ENCODE data around the gene GPR18. TPM values are rescaled to one million over a fixed set of nuclear protein-coding genes. Genes with fewer than 3 reads are reported as not detected.

GPR18 gene
- total and polyA plus RNA-seq, 2 of the 4 experiments (the other 2 are of a cell fraction) = not detected

GRCh38 chr13:99257291-99257690 is 888 bp downstream of the GPR18 start:
- DNase-seq = no peak
- H2BK15ac ChIP-seq (ENCODE audit: low read depth, low read length) = no peak overlapping the region
- no peak overlapping the region for H2BK5ac ChIP-seq (ENCODE audit: low read depth, low read length, poor library complexity, severe bottlenecking)
- WGBS, 2 experiments (ENCODE audit: extremely low coverage in 2 of 2, insufficient read length in 1 of 2) = no CpG with 5 or more reads among the region's 2 CpGs
- peaks cover 4% of the 10 kb centered on the region; the same call in 1 of the 2 replicates for H3K4me1 ChIP-seq (ENCODE audit: control insufficient read depth, insufficient read depth, low read length)
- no peak overlapping the region for H2AFZ ChIP-seq (replicated peaks; ENCODE audit: low read length, poor library complexity)
- peaks cover 3% of the 10 kb centered on the region; the same call in 1 of the 2 replicates for H3K9me1 ChIP-seq (ENCODE audit: insufficient read depth, low read length)
- no peaks in the 10 kb centered on the region for H3K27me3 ChIP-seq (ENCODE audit: control insufficient read depth, insufficient read depth, low read length)
- no peak overlapping the region for H3K27ac ChIP-seq (ENCODE audit: insufficient read depth, low read length)
- POLR2A ChIA-PET (ENCODE audit: unreplicated experiment) = no interaction called here
- no peak overlapping the region for H3K23ac ChIP-seq (ENCODE audit: low read depth, low read length)
- H3K9ac ChIP-seq (ENCODE audit: low read depth, low read length) = no peak overlapping the region
- no peak overlapping the region for H2BK120ac ChIP-seq (ENCODE audit: low read depth, low read length)
- no peak overlapping the region for H3K56ac ChIP-seq (ENCODE audit: extremely low read depth, insufficient read depth, low read length)
- H3K4ac ChIP-seq (ENCODE audit: low read depth, low read length) = no peak overlapping the region
- peaks cover 3 to 4% of the 10 kb centered on the region in 2 experiments; a peak in 2 of 4 replicates for H3K79me1 ChIP-seq (ENCODE audit: low read depth in 1 of 2, low read length in 2 of 2)
- H2AK5ac ChIP-seq (ENCODE audit: low read depth, low read length) = no peak overlapping the region
- H3K18ac ChIP-seq (ENCODE audit: low read depth, low read length) = no peak overlapping the region
- no peak overlapping the region for H3K14ac ChIP-seq (replicated peaks; ENCODE audit: low read depth, low read length)
- TF ChIP-seq SMC3 (IDR thresholded peaks at IDR 0.05; ENCODE audit: low read depth, low read length) (no peak), NFE2L2 (IDR thresholded peaks at IDR 0.05; ENCODE audit: low read depth, low read length) (no peak), RAD21 (IDR thresholded peaks at IDR 0.05; ENCODE audit: low read length) (no peak), USF2 (IDR thresholded peaks at IDR 0.05; ENCODE audit: low read depth, low read length) (no peak), FOS (IDR thresholded peaks at IDR 0.05; ENCODE audit: low read depth, low read length) (no peak), RCOR1 (IDR thresholded peaks at IDR 0.05; ENCODE audit: insufficient replicate concordance, low read length) (no peak), CHD1 (IDR thresholded peaks at IDR 0.05; ENCODE audit: low read depth, low read length) (no peak), RFX5 (IDR thresholded peaks at IDR 0.05; ENCODE audit: low read depth, low read length) (no peak), BHLHE40 (IDR thresholded peaks at IDR 0.05; ENCODE audit: low read depth, low read length) (no peak), MAZ (IDR thresholded peaks at IDR 0.05; ENCODE audit: borderline replicate concordance, low read depth, low read length) (no peak), MAFK (IDR thresholded peaks at IDR 0.05; ENCODE audit: low read depth, low read length) (no peak)
- H3K4me3 ChIP-seq (ENCODE audit: insufficient read depth, low read depth, low read length) = no peak overlapping the region
- CTCF ChIA-PET = interaction anchor here (0.6 to 1.1 kb wide), 3 partner anchors 11 to 179 kb away, joined by 3 to 6 read pairs (median 4); no protein-coding TSS in a partner anchor
- BruUV-seq (replicated peaks) = no TSS peak
- in situ Hi-C loops (cut with MboI; ENCODE audit: low sequenced_read_pairs) = no loop called here
- no peak overlapping the region for H2BK20ac ChIP-seq (ENCODE audit: low read depth, low read length)
- no peaks in the 10 kb centered on the region for H3K9me3 ChIP-seq (ENCODE audit: control insufficient read depth, insufficient read depth, low read length)
- no peak for ATAC-seq (ENCODE audit: low read depth)
- no peak overlapping the region for H4K8ac ChIP-seq (ENCODE audit: low read depth in 2 of 2, low read length in 2 of 2)
- H3K36me3 ChIP-seq (ENCODE audit: control insufficient read depth, insufficient read depth, low read length) = peaks cover 9% of the 10 kb centered on the region
- dilution Hi-C loops (cut with HindIII; ENCODE audit: low sequenced_read_pairs, unreplicated experiment) = no loop called here
- intact Hi-C loops (cut with micrococcal nuclease) = loop anchor here (5.0 kb wide), 1 partner anchor 55 kb away; the partner anchor contains the start of gene UBAC2
- no peak overlapping the region for H3K4me2 ChIP-seq (ENCODE audit: low read depth, low read length)
- H2AK9ac ChIP-seq (replicated peaks; ENCODE audit: low read depth, low read length, poor library complexity) = no peak overlapping the region
- no peaks in the 10 kb centered on the region for H4K20me1 ChIP-seq (ENCODE audit: insufficient read depth, low read length)
- H4K5ac ChIP-seq (ENCODE audit: low read depth, low read length) = no peak overlapping the region; the same call in 1 of the 2 replicates
- no peak overlapping the region for H4K91ac ChIP-seq (ENCODE audit: insufficient read depth, low read depth, low read length)

Data from IMR-90 (cell line).